T-helper 2 cell treated with Interferon-gamma antibody and Interleukin-4, amounts not matched to agents 100 ng/mL and 5 ng/mL, for 36 hours (primary cell): ENCODE results near the gene CAGE1. TPM values are rescaled to one million over a fixed set of nuclear protein-coding genes. Genes with fewer than 3 reads are reported as not detected.
"Not testable (repeated sequence)": the region's sequence is repeated elsewhere in the genome, so short reads cannot be mapped to it uniquely, and the experiment has no call there.

Experiments used
- intact Hi-C: fragments of 100-400 bp; cut with micrococcal nuclease; formaldehyde crosslinking; loops from one replicate; pipeline ENCODE4 v1.15.1; 2023
- total RNA-seq: library from RNA; stranded (reverse); gene quantifications from 2 replicates; pipeline ENCODE4 v1.2.3, GENCODE V29; 2022

Gene CAGE1
- total RNA-seq, 1 donor from 2014 or later: not detected

DNA sequence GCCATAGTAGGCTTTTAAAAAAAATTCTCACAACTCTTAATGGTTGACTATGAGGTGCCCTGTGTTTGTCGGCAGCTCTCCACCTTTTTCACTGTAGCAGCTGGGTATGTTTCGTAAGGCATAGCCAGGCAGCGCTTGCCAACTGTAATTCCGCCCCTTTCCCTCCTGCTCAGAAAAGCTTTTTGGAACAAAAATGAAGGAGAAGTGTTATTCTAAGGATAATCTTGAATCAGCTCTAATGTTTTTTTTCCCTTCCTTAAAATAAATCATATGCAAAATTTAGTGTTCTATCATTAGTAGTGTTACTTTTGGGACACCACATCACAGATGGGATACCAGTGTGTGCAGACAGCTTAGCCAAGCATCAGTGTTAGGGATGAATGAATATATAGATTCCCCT is 21.3 kb upstream of the CAGE1 start:
- intact Hi-C loops: no loop called here

DNA sequence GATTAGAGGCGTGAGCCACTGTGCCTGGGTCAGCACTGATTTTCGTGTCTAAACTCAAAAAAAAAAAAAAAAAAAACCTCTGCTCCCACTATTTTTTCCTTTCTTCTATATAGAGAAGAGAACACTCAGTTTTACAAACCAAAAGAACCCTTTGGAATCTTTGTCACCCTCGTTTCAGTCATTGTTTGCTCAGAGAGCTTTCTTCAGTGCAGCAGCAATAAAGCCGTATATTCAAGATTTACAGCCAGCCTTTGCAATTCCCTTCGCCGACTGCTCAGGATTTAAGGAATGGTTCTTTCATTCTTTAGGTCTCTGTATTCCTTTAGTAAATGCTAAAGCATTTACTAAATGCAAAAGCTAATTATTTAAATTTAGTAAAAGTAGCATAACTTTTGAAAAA is 20.2 kb upstream of the CAGE1 start:
- intact Hi-C loops: no loop called here

- intact Hi-C loops: no loop called here
Observed at GRCh38 chr6:7406743-7407142, 17.2 kb upstream of the CAGE1 start.

GRCh38 chr6:7404546-7404945 is 15.0 kb upstream of the CAGE1 start:
- intact Hi-C loops: no loop called here

DNA sequence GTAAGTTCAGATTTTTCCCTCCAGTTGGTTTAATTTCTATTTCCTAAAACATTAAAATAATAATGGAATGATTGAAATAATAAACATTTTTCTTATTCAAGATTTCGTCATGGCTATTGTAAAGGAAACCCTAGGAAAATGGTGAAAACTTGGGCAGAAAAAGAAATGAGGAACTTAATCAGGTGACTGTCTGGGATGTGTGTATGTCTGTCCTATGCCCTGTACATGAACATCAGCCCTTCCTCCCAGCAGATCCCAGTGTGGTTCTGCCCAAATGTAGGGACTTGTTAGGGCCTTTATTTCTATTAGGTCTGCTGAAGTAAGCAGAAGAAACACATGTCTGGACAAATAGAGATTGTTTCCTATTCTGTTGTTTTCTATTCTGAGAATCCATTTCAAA is 13.2 kb upstream of the CAGE1 start:
- intact Hi-C loops: no loop called here

DNA sequence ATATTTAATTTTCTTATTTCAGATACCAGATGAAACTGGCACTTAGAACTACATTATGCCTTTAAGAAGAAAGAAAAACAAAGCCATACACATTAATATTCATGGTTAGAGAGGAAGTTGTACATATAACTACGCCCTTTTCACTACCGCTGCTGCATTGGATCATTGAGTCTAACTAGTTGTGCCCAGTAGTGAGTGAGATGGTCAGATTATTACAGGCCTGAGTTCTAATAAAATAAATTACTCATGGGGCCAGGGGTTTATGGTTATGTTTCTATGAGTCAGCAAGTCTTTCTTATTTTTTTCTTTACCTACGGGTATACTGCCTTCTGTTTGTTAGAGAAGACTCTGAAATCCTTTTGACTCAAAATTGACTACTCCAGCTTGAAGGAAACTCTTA is 11.5 kb upstream of the CAGE1 start:
- intact Hi-C loops: no loop called here

DNA sequence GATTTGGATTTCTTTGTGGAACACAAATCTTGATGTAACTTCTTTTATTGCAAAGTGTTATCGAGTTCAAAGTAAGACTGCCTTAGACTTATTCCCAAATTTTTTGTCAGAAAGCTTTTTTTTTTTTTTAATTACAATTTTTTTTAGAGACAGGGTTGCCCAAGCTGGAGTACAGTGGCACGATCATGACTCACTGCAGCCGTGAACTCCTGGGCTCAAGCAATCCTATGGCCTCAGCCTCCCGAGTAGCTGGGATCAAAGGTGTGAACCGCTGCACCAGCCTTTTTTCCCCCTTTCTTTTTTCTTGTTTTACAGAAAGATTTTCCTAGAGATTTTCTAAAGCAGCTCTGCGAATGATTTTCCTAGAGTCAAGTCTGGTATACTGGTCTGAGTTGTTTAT is 2.9 kb upstream of the CAGE1 start:
- intact Hi-C loops: loop anchor here (5.0 kb wide), 1 partner anchor 1045 kb away; the partner anchor contains the start of gene SLC35B3

DNA sequence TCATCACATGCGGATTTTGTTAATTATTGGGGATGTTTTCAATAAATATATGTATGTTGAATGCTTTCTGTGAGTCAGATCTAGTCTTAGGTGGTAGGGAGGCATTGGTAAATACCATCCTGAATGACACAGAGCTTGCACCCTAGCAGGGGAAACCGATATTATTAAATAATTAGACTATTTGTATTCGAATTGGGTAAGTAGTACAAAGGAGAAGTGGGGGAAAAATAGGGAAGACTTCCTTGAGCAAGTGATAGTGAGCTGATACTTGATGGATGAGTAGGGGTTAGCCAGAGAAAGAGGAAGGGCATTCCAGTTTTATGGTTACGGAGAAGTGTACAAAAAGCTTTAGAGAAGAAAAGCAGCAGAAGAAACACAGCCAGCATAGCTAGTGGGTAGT is 1.6 kb upstream of the CAGE1 start:
- intact Hi-C loops: loop anchor here (5.0 kb wide), 1 partner anchor 1046 kb away; the partner anchor contains the start of gene SLC35B3

GRCh38 chr6:7390226-7390878 is 810 bp upstream of the CAGE1 start:
- intact Hi-C loops: loop anchor here (1.0 to 5.0 kb wide), 2 partner anchors 114 to 1047 kb away; partner anchors contain the start of gene SLC35B3

GRCh38 chr6:7389162-7389450 is 436 bp downstream of the CAGE1 start:
- intact Hi-C loops: loop anchor here (1.0 to 2.0 kb wide), 3 partner anchors 76 to 675 kb away; partner anchors contain the start of genes BLOC1S5, SNRNP48 and SSR1

GRCh38 chr6:7381092-7381491 is 8.4 kb downstream of the CAGE1 start:
- intact Hi-C loops: no loop called here

- intact Hi-C loops: no loop called here
Observed at GRCh38 chr6:7378740-7379139, 10.8 kb downstream of the CAGE1 start.

DNA sequence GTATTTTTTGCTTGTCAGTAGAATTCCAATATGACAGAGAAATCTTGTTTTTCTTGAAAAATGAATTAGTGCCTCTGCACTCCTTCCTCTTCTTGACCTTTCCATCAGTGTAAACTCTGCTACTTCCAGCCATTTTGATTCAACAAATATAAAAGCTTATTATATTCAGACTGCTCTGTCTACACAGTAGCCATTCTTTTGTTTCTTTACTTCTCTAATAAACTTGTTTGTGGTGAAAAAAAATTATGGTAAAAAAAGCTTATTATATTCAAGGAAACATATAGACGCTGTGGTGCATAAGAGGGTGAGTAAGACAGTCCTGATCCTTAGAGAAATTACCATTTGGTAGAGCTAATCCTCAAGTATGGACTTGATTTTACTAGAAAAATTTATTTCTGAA is 11.6 kb downstream of the CAGE1 start:
- intact Hi-C loops: no loop called here

GRCh38 chr6:7373739-7374138 is 15.8 kb downstream of the CAGE1 start:
- intact Hi-C loops: no loop called here

- intact Hi-C loops: no loop called here
Observed at GRCh38 chr6:7367408-7367807, 22.1 kb downstream of the CAGE1 start.

DNA sequence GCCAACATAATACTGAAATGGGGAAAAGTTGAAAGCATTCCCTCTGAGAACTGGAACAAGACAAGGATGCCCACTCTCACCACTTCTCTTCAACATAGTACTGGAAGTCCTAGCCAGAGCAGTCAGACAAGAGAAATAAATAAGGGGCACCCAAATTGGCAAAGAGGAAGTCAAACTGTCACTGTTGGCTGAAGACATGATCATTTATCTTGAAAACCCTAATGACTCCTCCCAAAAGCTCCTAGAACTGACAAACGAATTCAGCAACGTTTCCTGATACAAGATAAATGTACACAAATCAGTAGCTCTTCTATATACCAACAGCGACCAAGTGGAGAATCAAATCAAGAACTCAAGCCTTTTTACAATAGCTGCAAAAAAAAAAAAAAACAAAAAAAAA is 37.6 kb downstream of the CAGE1 start:
- intact Hi-C loops: not testable (repeated sequence)

DNA sequence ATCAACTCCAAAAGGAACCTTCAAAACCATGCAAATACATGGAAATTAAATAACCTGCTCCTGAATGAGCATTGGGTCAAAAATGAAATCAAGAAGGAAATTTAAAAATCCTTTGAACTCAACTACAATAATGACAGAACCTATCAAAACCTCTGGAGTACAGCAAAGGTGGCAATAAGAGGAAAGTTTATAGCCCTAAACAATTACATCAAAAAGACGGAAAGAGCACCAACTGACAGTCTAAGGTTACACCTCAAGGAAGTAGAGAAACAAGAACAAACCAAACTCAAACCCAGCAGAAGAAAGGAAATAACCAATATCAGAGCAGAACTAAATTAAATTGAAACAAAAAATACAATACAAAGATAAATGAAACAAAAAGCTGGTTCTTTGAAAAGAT is 39.0 kb downstream of the CAGE1 start:
- intact Hi-C loops: not testable (repeated sequence)

- intact Hi-C loops: not testable (repeated sequence)
Observed at GRCh38 chr6:7347551-7347997, 42.0 kb downstream of the CAGE1 start.

- intact Hi-C loops: not testable (repeated sequence)
Observed at GRCh38 chr6:7344773-7345450, 44.6 kb downstream of the CAGE1 start.

DNA sequence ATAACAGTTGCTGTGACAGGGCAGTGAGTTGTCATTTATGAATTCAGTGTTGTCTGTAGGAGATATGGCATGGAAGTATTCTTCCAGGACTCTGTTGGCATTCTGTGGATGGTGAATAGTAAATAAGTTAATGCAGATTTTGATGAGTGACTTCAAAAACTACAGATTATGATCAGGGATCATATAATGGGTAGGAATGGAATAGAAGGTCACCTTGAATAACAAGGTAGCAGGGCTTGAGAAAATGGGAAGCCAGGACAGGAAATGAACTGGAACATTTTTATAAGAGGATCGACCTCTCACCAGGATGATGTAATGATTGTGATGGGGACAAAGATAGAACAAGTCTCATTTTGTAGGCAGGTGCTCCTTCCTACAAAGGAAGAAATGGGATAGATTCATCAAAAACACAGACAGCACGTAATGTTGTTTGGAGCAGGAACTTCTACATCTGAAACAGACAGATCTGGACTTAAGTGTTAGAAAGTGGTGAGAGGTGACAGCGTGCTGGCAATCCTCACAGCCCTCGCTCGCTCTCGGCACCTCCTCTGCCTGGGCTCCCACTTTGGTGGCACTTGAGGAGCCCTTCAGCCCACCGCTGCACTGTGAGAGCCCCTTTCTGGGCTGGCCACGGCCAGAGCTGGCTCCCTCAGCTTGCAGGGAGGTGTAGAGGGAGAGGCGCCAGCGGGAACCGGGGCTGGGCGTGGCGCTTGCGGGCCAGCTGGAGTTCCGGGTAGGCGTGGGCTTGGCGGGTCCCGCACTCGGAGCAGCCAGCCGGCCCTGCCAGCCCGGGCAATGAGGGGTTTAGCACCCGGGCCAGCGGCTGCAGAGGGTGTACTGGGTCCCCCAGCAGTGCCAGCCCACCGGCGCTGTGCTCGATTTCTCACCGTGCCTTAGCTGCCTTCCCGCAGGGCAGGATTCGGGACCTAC is 45.7 kb downstream of the CAGE1 start:
- intact Hi-C loops: no loop called here

- intact Hi-C loops: no loop called here
Observed at GRCh38 chr6:7341989-7342742, 47.4 kb downstream of the CAGE1 start.
